Endodermal cell (in vitro differentiated cells): Measurements from ENCODE around the gene NDUFA13. TPM values are rescaled to one million over a fixed set of nuclear protein-coding genes. Genes with fewer than 3 reads are reported as not detected.
A peak's percentile ranks its signal among the peaks of the same experiment; 100 is the strongest.

Experiments used
- DNase-seq: peaks from one replicate; pipeline ENCODE4 v3.0.0-alpha.2; 2017
- H3K27ac ChIP-seq: 2 replicates; pipeline ENCODE4 v1.5.1; 2013; ENCODE audit warnings: mild to moderate bottlenecking, low read depth, low read length, moderate library complexity
- H3K27me3 ChIP-seq: 2 replicates; pipeline ENCODE4 v1.6.1; 2013; ENCODE audit warnings: mild to moderate bottlenecking, low read length, moderate library complexity; ENCODE audit not compliant: insufficient read depth, control insufficient read depth, poor library complexity, severe bottlenecking
- H3K36me3 ChIP-seq: 2 replicates; pipeline ENCODE4 v1.7.0; 2013; ENCODE audit warnings: mild to moderate bottlenecking, low read length, moderate library complexity; ENCODE audit not compliant: control insufficient read depth, insufficient read depth
- H3K4me1 ChIP-seq: one replicate; pipeline ENCODE4 v1.7.0; 2013; ENCODE audit warnings: low read length; ENCODE audit not compliant: control insufficient read depth, insufficient read depth
- H3K4me3 ChIP-seq: 2 replicates; pipeline ENCODE4 v1.5.1; 2013; ENCODE audit warnings: mild to moderate bottlenecking, low read length, moderate library complexity
- H3K9ac ChIP-seq: 2 replicates; pipeline ENCODE4 v1.6.1; 2013; ENCODE audit warnings: mild to moderate bottlenecking, low read length, moderate library complexity; ENCODE audit not compliant: poor library complexity, severe bottlenecking; ENCODE audit errors: extremely low read depth
- H3K9me3 ChIP-seq: 2 replicates; pipeline ENCODE4 v1.6.1; 2013; ENCODE audit warnings: mild to moderate bottlenecking, low read length, moderate library complexity; ENCODE audit not compliant: control insufficient read depth
- H3K27ac Mint-ChIP-seq: 2 replicates; pipeline ENCODE4 v1.8.0; 2020; ENCODE audit warnings: mixed read lengths
- H3K27me3 Mint-ChIP-seq: 2 replicates; pipeline ENCODE4 v1.8.0; 2021; ENCODE audit warnings: mild to moderate bottlenecking, mixed read lengths; ENCODE audit not compliant: insufficient read depth
- H3K36me3 Mint-ChIP-seq: 2 replicates; pipeline ENCODE4 v1.8.0; 2020; ENCODE audit warnings: low read depth, mixed read lengths
- H3K4me1 Mint-ChIP-seq: 2 replicates; pipeline ENCODE4 v1.8.0; 2020; ENCODE audit warnings: mixed read lengths
- H3K4me3 Mint-ChIP-seq: 2 replicates; pipeline ENCODE4 v1.8.0; 2020; ENCODE audit warnings: mild to moderate bottlenecking, moderate library complexity, mixed read lengths
- H3K9me3 Mint-ChIP-seq: 2 replicates; pipeline ENCODE4 v1.8.0; 2020; ENCODE audit warnings: mild to moderate bottlenecking, mixed read lengths
- WGBS, 2 experiments: methylation state at CpG; one replicate each; pipeline versions ENCODE4 v1.1.5 to v1.1.7; 2013; ENCODE audit warnings: missing lambda C conversion rate in 2 of 2, mixed read lengths in 1 of 2; ENCODE audit not compliant: insufficient coverage in 1 of 2, insufficient read length in 1 of 2; 5-methylcytosine and 5-hydroxymethylcytosine counted together
- total RNA-seq, 2 donors: library from RNA; stranded (reverse); fragmentation: NEBNext Ultra II Directional in 1 of 2; extraction: Animal tissue kit (Norgen Biotek cat#: 25700) in 1 of 2; gene quantifications; 2 replicates in 1 of 2; 3 replicates in 1 of 2; pipeline ENCODE4 v1.2.1, GENCODE V29; 2021
- TF ChIP-seq, protein P1 (sequence below): fragments of 200-600 bp; sonication (generic); conservative IDR thresholded peaks from 2 replicates; pipeline ENCODE4 v1.5.0; 2021; ENCODE audit warnings: antibody characterized with exemption, mild to moderate bottlenecking

The NDUFA13 gene
- total RNA-seq, 2 donors from 2014 or later = 408 to 446 TPM

DNA sequence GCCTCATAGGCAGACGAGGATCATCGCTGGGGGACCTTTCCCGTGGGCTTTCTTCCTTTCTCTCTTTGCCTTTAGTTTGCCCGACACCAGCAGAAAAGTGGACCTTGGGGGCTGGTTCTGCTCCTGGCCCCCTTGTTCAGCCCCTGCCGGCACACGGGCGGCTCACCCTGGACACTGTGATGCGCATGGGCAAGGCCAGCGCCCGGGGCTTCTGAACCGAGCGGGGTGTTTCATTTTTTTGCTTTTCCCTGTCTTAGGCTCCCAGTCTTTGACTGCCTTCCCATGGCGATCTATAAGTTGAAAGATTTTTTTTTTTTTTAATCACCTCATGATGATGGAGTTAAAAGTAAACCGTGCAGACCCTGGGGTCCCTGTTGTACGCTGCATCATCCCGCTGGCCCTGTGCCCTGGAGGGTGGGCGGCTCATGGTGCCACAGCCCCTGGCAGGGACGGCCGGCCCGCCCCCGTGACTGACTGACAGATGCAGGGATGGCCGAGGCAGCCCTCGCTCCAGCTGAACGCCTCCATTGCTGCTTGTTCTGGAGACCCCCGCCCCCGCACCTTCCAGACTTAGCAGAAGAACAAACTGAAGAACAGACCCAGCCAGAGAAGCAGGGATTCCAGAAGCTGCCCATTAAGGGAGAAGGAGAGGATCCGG is 10.2 kb upstream of the NDUFA13 start:
- no peak overlapping the region for H3K4me3 Mint-ChIP-seq
- H3K27ac Mint-ChIP-seq = no peak overlapping the region
- DNase-seq = no peak
- H3K27me3 ChIP-seq = no peaks in the 10 kb centered on the region
- H3K4me1 Mint-ChIP-seq = peaks cover 2% of the 10 kb centered on the region
- WGBS, 2 experiments = 94 to 96% methylated on average over 13 to 27 of the region's 27 CpGs
- TF ChIP-seq, protein P1, sequence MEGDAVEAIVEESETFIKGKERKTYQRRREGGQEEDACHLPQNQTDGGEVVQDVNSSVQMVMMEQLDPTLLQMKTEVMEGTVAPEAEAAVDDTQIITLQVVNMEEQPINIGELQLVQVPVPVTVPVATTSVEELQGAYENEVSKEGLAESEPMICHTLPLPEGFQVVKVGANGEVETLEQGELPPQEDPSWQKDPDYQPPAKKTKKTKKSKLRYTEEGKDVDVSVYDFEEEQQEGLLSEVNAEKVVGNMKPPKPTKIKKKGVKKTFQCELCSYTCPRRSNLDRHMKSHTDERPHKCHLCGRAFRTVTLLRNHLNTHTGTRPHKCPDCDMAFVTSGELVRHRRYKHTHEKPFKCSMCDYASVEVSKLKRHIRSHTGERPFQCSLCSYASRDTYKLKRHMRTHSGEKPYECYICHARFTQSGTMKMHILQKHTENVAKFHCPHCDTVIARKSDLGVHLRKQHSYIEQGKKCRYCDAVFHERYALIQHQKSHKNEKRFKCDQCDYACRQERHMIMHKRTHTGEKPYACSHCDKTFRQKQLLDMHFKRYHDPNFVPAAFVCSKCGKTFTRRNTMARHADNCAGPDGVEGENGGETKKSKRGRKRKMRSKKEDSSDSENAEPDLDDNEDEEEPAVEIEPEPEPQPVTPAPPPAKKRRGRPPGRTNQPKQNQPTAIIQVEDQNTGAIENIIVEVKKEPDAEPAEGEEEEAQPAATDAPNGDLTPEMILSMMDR = no peak
- no peaks in the 10 kb centered on the region for H3K9me3 ChIP-seq
- H3K36me3 ChIP-seq = peaks cover 50% of the 10 kb centered on the region
- peaks cover 59% of the 10 kb centered on the region for H3K36me3 Mint-ChIP-seq
- no peak overlapping the region for H3K9ac ChIP-seq
- H3K4me3 ChIP-seq = no peak overlapping the region
- no peaks in the 10 kb centered on the region for H3K27me3 Mint-ChIP-seq
- no peak overlapping the region for H3K27ac ChIP-seq
- H3K9me3 Mint-ChIP-seq = no peaks in the 10 kb centered on the region
- H3K4me1 ChIP-seq = no peaks in the 10 kb centered on the region

DNA sequence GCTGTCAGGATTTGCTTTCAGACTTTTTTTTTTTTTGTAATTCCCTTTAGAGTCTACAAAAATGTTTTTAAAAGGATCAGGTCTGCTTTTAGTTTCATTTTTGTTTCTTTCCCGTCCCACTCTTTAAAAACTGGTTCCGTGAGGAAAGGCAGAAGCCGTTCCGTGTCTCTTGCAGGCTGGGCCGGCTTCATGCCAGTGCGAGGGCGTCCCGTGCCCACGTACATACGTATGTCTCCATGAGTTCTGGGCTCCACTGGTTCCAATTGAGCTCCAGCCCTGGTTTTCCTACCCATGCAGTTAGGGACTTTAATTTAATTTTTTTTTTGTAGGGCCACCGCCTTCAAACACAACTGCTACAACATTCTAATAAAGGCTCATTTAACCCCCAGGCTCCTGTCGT is 9.4 kb upstream of the NDUFA13 start:
- no peaks in the 10 kb centered on the region for H3K4me1 ChIP-seq
- peaks cover 43% of the 10 kb centered on the region for H3K36me3 ChIP-seq
- Mint-ChIP-seq H3K4me3 (no peak overlapping the region), H3K9me3 (no peaks in the 10 kb centered on the region), H3K36me3 (peaks cover 54% of the 10 kb centered on the region), H3K27me3 (no peaks in the 10 kb centered on the region), H3K27ac (peak overlapping the region; percentile 10), H3K4me1 (peaks cover 2% of the 10 kb centered on the region)
- no peak overlapping the region for H3K4me3 ChIP-seq
- H3K27ac ChIP-seq = no peak overlapping the region
- H3K27me3 ChIP-seq = no peaks in the 10 kb centered on the region
- whole genome bisulfite sequencing, 2 experiments = 92 to 97% methylated on average over 12 of the region's 12 CpGs
- TF ChIP-seq, protein P1 = no peak
- no peaks in the 10 kb centered on the region for H3K9me3 ChIP-seq
- H3K9ac ChIP-seq = no peak overlapping the region
- no peak for DNase-seq

DNA sequence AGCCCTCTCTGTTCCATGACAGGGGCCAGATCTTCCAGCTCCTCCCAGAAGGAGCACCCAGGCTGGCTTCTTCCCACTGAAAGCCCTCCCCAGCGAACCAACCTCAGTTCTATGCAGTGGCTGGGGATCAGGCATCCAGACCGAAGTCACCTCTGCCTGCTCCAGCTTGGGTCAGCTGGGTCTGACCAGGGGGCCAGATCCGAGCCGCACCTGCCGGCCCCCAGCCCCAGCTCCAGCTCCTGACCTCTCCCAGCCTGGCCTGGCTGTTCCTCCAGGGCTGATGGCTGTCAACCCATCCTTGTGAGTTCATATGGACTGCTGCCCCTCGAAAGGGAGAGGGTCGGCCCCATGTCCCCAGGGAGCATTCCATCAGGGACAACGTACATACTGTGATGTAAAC is 8.7 kb upstream of the NDUFA13 start:
- Histone ChIP-seq H3K4me3 (no peak overlapping the region), H3K9ac (no peak overlapping the region), H3K36me3 (peaks cover 35% of the 10 kb centered on the region), H3K9me3 (no peaks in the 10 kb centered on the region), H3K4me1 (no peaks in the 10 kb centered on the region), H3K27ac (no peak overlapping the region), H3K27me3 (no peaks in the 10 kb centered on the region)
- Mint-ChIP-seq H3K27ac (peak overlapping the region; percentile 35), H3K36me3 (peaks cover 46% of the 10 kb centered on the region), H3K4me1 (peaks cover 2% of the 10 kb centered on the region), H3K27me3 (no peaks in the 10 kb centered on the region), H3K9me3 (no peaks in the 10 kb centered on the region), H3K4me3 (no peak overlapping the region)
- 87 to 93% methylated on average over 3 to 8 of the region's 8 CpGs for WGBS, 2 experiments
- TF ChIP-seq, protein P1 = no peak
- DNase-seq = no peak
